Suppressor macrophage treated with lipopolysaccharide for 4 hours (primary cell): ENCODE measurements around the gene RNGTT.
"Not testable (repeated sequence)": the region's sequence is repeated elsewhere in the genome, so short reads cannot be mapped to it uniquely, and the experiment has no call there.

Source experiments
- DNase-seq: peaks from one replicate; pipeline ENCODE4 v3.0.0-alpha.2; 2020

Gene RNGTT

GRCh38 chr6:88864359-88865054 lies 98.9 kb downstream of the RNGTT start:
- DNase-seq = no peak

GRCh38 chr6:88860310-88860709 lies 103.1 kb downstream of the RNGTT start:
- DNase-seq = no peak

- DNase-seq = no peak
These were observed 105.0 kb downstream of the RNGTT start for GRCh38 chr6:88858455-88858854.

- no peak for DNase-seq
These were observed 106.9 kb downstream of the RNGTT start for GRCh38 chr6:88856566-88856965.

- DNase-seq = no peak
These were observed 107.8 kb downstream of the RNGTT start for GRCh38 chr6:88855541-88856147.

GRCh38 chr6:88852775-88853174 lies 110.6 kb downstream of the RNGTT start:
- no peak for DNase-seq

- no peak for DNase-seq
These were observed 111.4 kb downstream of the RNGTT start for GRCh38 chr6:88852000-88852399.

GRCh38 chr6:88848870-88849269 lies 114.5 kb downstream of the RNGTT start:
- no peak for DNase-seq

GRCh38 chr6:88843040-88843439 lies 120.4 kb downstream of the RNGTT start:
- no peak for DNase-seq

- no peak for DNase-seq
These were observed 121.1 kb downstream of the RNGTT start for GRCh38 chr6:88842320-88842719.

- no peak for DNase-seq
These were observed 122.5 kb downstream of the RNGTT start for GRCh38 chr6:88840796-88841539.

GRCh38 chr6:88840289-88840688 lies 123.1 kb downstream of the RNGTT start:
- DNase-seq = no peak

- no peak for DNase-seq
These were observed 124.1 kb downstream of the RNGTT start for GRCh38 chr6:88839280-88839679.

- DNase-seq = no peak
These were observed 128.2 kb downstream of the RNGTT start for GRCh38 chr6:88835210-88835609.

- not testable (repeated sequence) for DNase-seq
These were observed 130.3 kb downstream of the RNGTT start for GRCh38 chr6:88833071-88833470.

- DNase-seq = not testable (repeated sequence)
These were observed 135.8 kb downstream of the RNGTT start for GRCh38 chr6:88827599-88827998.

GRCh38 chr6:88825856-88826255 lies 137.6 kb downstream of the RNGTT start:
- DNase-seq = peak; percentile 27

GRCh38 chr6:88823998-88824397 lies 139.4 kb downstream of the RNGTT start:
- no peak for DNase-seq

- DNase-seq = no peak
These were observed 147.9 kb downstream of the RNGTT start for GRCh38 chr6:88815491-88815890.

- no peak for DNase-seq
These were observed 148.5 kb downstream of the RNGTT start for GRCh38 chr6:88814909-88815308.

- DNase-seq = no peak
These were observed 150.4 kb downstream of the RNGTT start for GRCh38 chr6:88813045-88813444.

- DNase-seq = no peak
These were observed 152.7 kb downstream of the RNGTT start for GRCh38 chr6:88810701-88811100.

GRCh38 chr6:88810089-88810488 lies 153.3 kb downstream of the RNGTT start:
- DNase-seq = no peak

- no peak for DNase-seq
These were observed 155.0 kb downstream of the RNGTT start for GRCh38 chr6:88808381-88808780.
